ENCODE measurements around the gene MAN1C1.

The MAN1C1 gene

GRCh38 chr1:25621876-25622275, 5.3 kb downstream of the MAN1C1 start:
- no peak overlapping the region for H3K4me3 ChIP-seq (ENCODE audit: insufficient read length, low read depth)
- H3K27me3 ChIP-seq (ENCODE audit: insufficient read depth, insufficient read length), result peaks cover 9% of the 10 kb centered on the region
- no peak for DNase-seq (ENCODE audit: low read depth, low spot score)
- peaks cover 5% of the 10 kb centered on the region for H3K4me1 ChIP-seq (ENCODE audit: insufficient read depth, insufficient read length)
- TF ChIP-seq SUZ12 (IDR thresholded peaks at IDR 0.05; ENCODE audit: extremely low read depth, insufficient read depth, insufficient read length), result no peak
- no peak for TF ChIP-seq ZNF274 (IDR thresholded peaks at IDR 0.05; ENCODE audit: low read depth, low read length)
- no peak for TF ChIP-seq YY1 (IDR thresholded peaks at IDR 0.05; ENCODE audit: insufficient read depth, insufficient read length)
- H3K9me3 ChIP-seq (ENCODE audit: insufficient read depth, low read length), result no peaks in the 10 kb centered on the region
- no peaks in the 10 kb centered on the region for H3K36me3 ChIP-seq (ENCODE audit: insufficient read depth, insufficient read length, low read length)
- H3K9ac ChIP-seq (ENCODE audit: insufficient read length, low read depth), result no peak overlapping the region

- peaks cover 5% of the 10 kb centered on the region for H3K4me1 ChIP-seq (ENCODE audit: insufficient read depth, insufficient read length)
- no peaks in the 10 kb centered on the region for H3K9me3 ChIP-seq (ENCODE audit: insufficient read depth, low read length)
- H3K27me3 ChIP-seq (ENCODE audit: insufficient read depth, insufficient read length), result peaks cover 8% of the 10 kb centered on the region
- no peaks in the 10 kb centered on the region for H3K36me3 ChIP-seq (ENCODE audit: insufficient read depth, insufficient read length, low read length)
- no peak overlapping the region for H3K9ac ChIP-seq (ENCODE audit: insufficient read length, low read depth)
- TF ChIP-seq SUZ12 (IDR thresholded peaks at IDR 0.05; ENCODE audit: extremely low read depth, insufficient read depth, insufficient read length) (no peak), YY1 (IDR thresholded peaks at IDR 0.05; ENCODE audit: insufficient read depth, insufficient read length) (no peak), ZNF274 (IDR thresholded peaks at IDR 0.05; ENCODE audit: low read depth, low read length) (no peak)
- DNase-seq (ENCODE audit: low read depth, low spot score), result no peak
- H3K4me3 ChIP-seq (ENCODE audit: insufficient read length, low read depth), result no peak overlapping the region
Measured at GRCh38 chr1:25622531-25622930, 5.9 kb downstream of the MAN1C1 start.

GRCh38 chr1:25623007-25623406, 6.4 kb downstream of the MAN1C1 start:
- no peak overlapping the region for H3K9ac ChIP-seq (ENCODE audit: insufficient read length, low read depth)
- no peak overlapping the region for H3K4me3 ChIP-seq (ENCODE audit: insufficient read length, low read depth)
- no peaks in the 10 kb centered on the region for H3K9me3 ChIP-seq (ENCODE audit: insufficient read depth, low read length)
- DNase-seq (ENCODE audit: low read depth, low spot score), result no peak
- H3K36me3 ChIP-seq (ENCODE audit: insufficient read depth, insufficient read length, low read length), result no peaks in the 10 kb centered on the region
- TF ChIP-seq SUZ12 (IDR thresholded peaks at IDR 0.05; ENCODE audit: extremely low read depth, insufficient read depth, insufficient read length) (no peak), YY1 (IDR thresholded peaks at IDR 0.05; ENCODE audit: insufficient read depth, insufficient read length) (no peak), ZNF274 (IDR thresholded peaks at IDR 0.05; ENCODE audit: low read depth, low read length) (no peak)
- H3K27me3 ChIP-seq (ENCODE audit: insufficient read depth, insufficient read length), result peaks cover 4% of the 10 kb centered on the region
- peaks cover 5% of the 10 kb centered on the region for H3K4me1 ChIP-seq (ENCODE audit: insufficient read depth, insufficient read length)

- Histone ChIP-seq H3K4me3 (ENCODE audit: insufficient read length, low read depth) (no peak overlapping the region), H3K9me3 (ENCODE audit: insufficient read depth, low read length) (no peaks in the 10 kb centered on the region), H3K36me3 (ENCODE audit: insufficient read depth, insufficient read length, low read length) (no peaks in the 10 kb centered on the region), H3K27me3 (ENCODE audit: insufficient read depth, insufficient read length) (no peaks in the 10 kb centered on the region), H3K9ac (ENCODE audit: insufficient read length, low read depth) (no peak overlapping the region), H3K4me1 (ENCODE audit: insufficient read depth, insufficient read length) (peaks cover 2% of the 10 kb centered on the region)
- DNase-seq (ENCODE audit: low read depth, low spot score), result no peak
- TF ChIP-seq ZNF274 (IDR thresholded peaks at IDR 0.05; ENCODE audit: low read depth, low read length), result no peak
- no peak for TF ChIP-seq YY1 (IDR thresholded peaks at IDR 0.05; ENCODE audit: insufficient read depth, insufficient read length)
- no peak for TF ChIP-seq SUZ12 (IDR thresholded peaks at IDR 0.05; ENCODE audit: extremely low read depth, insufficient read depth, insufficient read length)
Measured at GRCh38 chr1:25623731-25624130, 7.1 kb downstream of the MAN1C1 start.

GRCh38 chr1:25624156-25624555, 7.6 kb downstream of the MAN1C1 start:
- Histone ChIP-seq H3K4me3 (ENCODE audit: insufficient read length, low read depth) (no peak overlapping the region), H3K27me3 (ENCODE audit: insufficient read depth, insufficient read length) (no peaks in the 10 kb centered on the region), H3K9ac (ENCODE audit: insufficient read length, low read depth) (no peak overlapping the region), H3K9me3 (ENCODE audit: insufficient read depth, low read length) (no peaks in the 10 kb centered on the region), H3K4me1 (ENCODE audit: insufficient read depth, insufficient read length) (no peaks in the 10 kb centered on the region), H3K36me3 (ENCODE audit: insufficient read depth, insufficient read length, low read length) (no peaks in the 10 kb centered on the region)
- DNase-seq (ENCODE audit: low read depth, low spot score), result no peak
- no peak for TF ChIP-seq YY1 (IDR thresholded peaks at IDR 0.05; ENCODE audit: insufficient read depth, insufficient read length)

- Histone ChIP-seq H3K4me1 (ENCODE audit: insufficient read depth, insufficient read length) (no peaks in the 10 kb centered on the region), H3K27me3 (ENCODE audit: insufficient read depth, insufficient read length) (no peaks in the 10 kb centered on the region), H3K9ac (ENCODE audit: insufficient read length, low read depth) (no peak overlapping the region), H3K36me3 (ENCODE audit: insufficient read depth, insufficient read length, low read length) (no peaks in the 10 kb centered on the region), H3K4me3 (ENCODE audit: insufficient read length, low read depth) (no peak overlapping the region), H3K9me3 (ENCODE audit: insufficient read depth, low read length) (no peaks in the 10 kb centered on the region)
- TF ChIP-seq YY1 (IDR thresholded peaks at IDR 0.05; ENCODE audit: insufficient read depth, insufficient read length) (no peak), SUZ12 (IDR thresholded peaks at IDR 0.05; ENCODE audit: extremely low read depth, insufficient read depth, insufficient read length) (no peak), ZNF274 (IDR thresholded peaks at IDR 0.05; ENCODE audit: low read depth, low read length) (no peak)
- no peak for DNase-seq (ENCODE audit: low read depth, low spot score)
Measured at GRCh38 chr1:25624604-25625003, 8.0 kb downstream of the MAN1C1 start.

- TF ChIP-seq YY1 (IDR thresholded peaks at IDR 0.05; ENCODE audit: insufficient read depth, insufficient read length) (no peak), SUZ12 (IDR thresholded peaks at IDR 0.05; ENCODE audit: extremely low read depth, insufficient read depth, insufficient read length) (no peak), ZNF274 (IDR thresholded peaks at IDR 0.05; ENCODE audit: low read depth, low read length) (no peak)
- Histone ChIP-seq H3K4me1 (ENCODE audit: insufficient read depth, insufficient read length) (no peaks in the 10 kb centered on the region), H3K36me3 (ENCODE audit: insufficient read depth, insufficient read length, low read length) (no peaks in the 10 kb centered on the region), H3K9ac (ENCODE audit: insufficient read length, low read depth) (no peak overlapping the region), H3K4me3 (ENCODE audit: insufficient read length, low read depth) (no peak overlapping the region), H3K27me3 (ENCODE audit: insufficient read depth, insufficient read length) (no peaks in the 10 kb centered on the region), H3K9me3 (ENCODE audit: insufficient read depth, low read length) (no peaks in the 10 kb centered on the region)
- no peak for DNase-seq (ENCODE audit: low read depth, low spot score)
Measured at GRCh38 chr1:25626018-25626417, 9.4 kb downstream of the MAN1C1 start.

Measured in NT2/D1 (cell line).